SH-SY5Y (cell line): ENCODE data around the gene MTX3.

Experiments used
- GATA2 ChIP-seq: IDR thresholded peaks from 2 replicates; pipeline ENCODE4 v1.6.1; 2011; ENCODE audit warnings: mild to moderate bottlenecking, low read depth, low read length
- GATA3 ChIP-seq: IDR thresholded peaks from 2 replicates; pipeline ENCODE4 v1.6.1; 2011; ENCODE audit warnings: low read depth, mild to moderate bottlenecking, low read length, moderate library complexity

DNA sequence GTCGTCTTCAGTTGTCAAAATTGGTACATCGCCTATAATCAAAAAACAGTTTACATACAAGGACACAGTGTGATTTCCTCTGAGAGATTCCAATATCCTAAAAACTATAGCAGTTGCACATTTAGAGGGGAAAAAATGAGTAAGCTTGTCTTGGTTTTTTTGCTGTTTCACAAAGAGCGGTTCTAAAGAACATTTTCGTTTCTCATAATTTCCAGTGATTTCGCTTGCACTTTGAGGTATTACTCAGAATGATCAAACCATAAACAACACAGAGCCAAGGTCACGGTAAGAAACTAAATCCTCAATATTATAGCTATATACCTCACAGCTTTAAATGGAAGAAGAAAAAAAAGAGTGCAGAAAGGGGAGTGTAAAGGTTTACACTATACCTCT lies 861 bp downstream of the MTX3 start:
- no peak for TF ChIP-seq GATA2
- TF ChIP-seq GATA3 = no peak
